Activated naive CD4-positive, alpha-beta T cell treated with anti-CD3 and anti-CD28 coated beads, Interleukin-2, amount 10 ng/mL, durations not matched to agents 7 days and 5 days (primary cell): ENCODE results near the gene TMEM145.
"Not testable (repeated sequence)": the region's sequence is repeated elsewhere in the genome, so short reads cannot be mapped to it uniquely, and the experiment has no call there.

Experiments
- CTCF ChIA-PET: fragments of 350-600 bp; sonication (Branson Sonifier 250); formaldehyde crosslinking; loops from one replicate; lab custom pipeline; 2021; ENCODE audit warnings: antibody characterized with exemption; lab: Charles Lee
- DNase-seq: peaks from one replicate; pipeline ENCODE4 v3.0.0-alpha.2; 2020
- H3K27ac Mint-ChIP-seq: one replicate; pipeline ENCODE4 v1.8.0; 2021; ENCODE audit warnings: mild to moderate bottlenecking, moderate library complexity, mixed read lengths
- H3K27me3 Mint-ChIP-seq: one replicate; pipeline ENCODE4 v1.8.0; 2021; ENCODE audit warnings: mild to moderate bottlenecking, mixed read lengths
- H3K36me3 Mint-ChIP-seq: one replicate; pipeline ENCODE4 v1.8.0; 2021; ENCODE audit warnings: mixed read lengths
- H3K4me1 Mint-ChIP-seq: one replicate; pipeline ENCODE4 v1.8.0; 2021; ENCODE audit warnings: mixed read lengths
- H3K4me3 Mint-ChIP-seq: one replicate; pipeline ENCODE4 v1.8.0; 2021; ENCODE audit warnings: mild to moderate bottlenecking, moderate library complexity, mixed read lengths
- H3K9me3 Mint-ChIP-seq: one replicate; pipeline ENCODE4 v1.8.0; 2021; ENCODE audit warnings: mixed read lengths

Gene TMEM145

GRCh38 chr19:42313096-42313839, at the start of gene TMEM145:
TSS of gene TMEM145 (plus strand) at chr19:42313309. CDS start at chr19:42313377, 68 bp downstream.
- CTCF ChIA-PET: interaction anchor here (1.0 to 1.1 kb wide), 2 partner anchors 9 to 34 kb away, joined by 4 to 6 read pairs; no protein-coding TSS in a partner anchor
- no peaks in the 10 kb centered on the region for H3K36me3 Mint-ChIP-seq
- DNase-seq: peak; percentile 59
- H3K27ac Mint-ChIP-seq: no peak within 1 kb of the TSS
- H3K9me3 Mint-ChIP-seq: no peaks in the 10 kb centered on the region
- H3K4me1 Mint-ChIP-seq: peaks cover 19% of the 10 kb centered on the region
- H3K4me3 Mint-ChIP-seq: peak within 1 kb of the TSS; percentile 53
- H3K27me3 Mint-ChIP-seq: peaks cover 77% of the 10 kb centered on the region

GRCh38 chr19:42266105-42266504, 47.0 kb upstream of the TMEM145 start:
- Mint-ChIP-seq H3K27me3 (peaks cover 16% of the 10 kb centered on the region), H3K4me3 (peak overlapping the region; percentile 13), H3K4me1 (peaks cover 25% of the 10 kb centered on the region)
- DNase-seq, H3K9me3 Mint-ChIP-seq, CTCF ChIA-PET, H3K36me3 Mint-ChIP-seq, H3K27ac Mint-ChIP-seq: not testable (repeated sequence)

- CTCF ChIA-PET, H3K27me3 Mint-ChIP-seq, H3K9me3 Mint-ChIP-seq, DNase-seq, H3K27ac Mint-ChIP-seq, H3K4me3 Mint-ChIP-seq, H3K36me3 Mint-ChIP-seq: not testable (repeated sequence)
- H3K4me1 Mint-ChIP-seq: peaks cover 31% of the 10 kb centered on the region
Observed at GRCh38 chr19:42266928-42267603, 46.0 kb upstream of the TMEM145 start.

- peaks cover 31% of the 10 kb centered on the region for H3K4me1 Mint-ChIP-seq
- H3K27ac Mint-ChIP-seq: no peak overlapping the region
- no peak overlapping the region for H3K4me3 Mint-ChIP-seq
- DNase-seq: no peak
- peaks cover 10% of the 10 kb centered on the region for H3K36me3 Mint-ChIP-seq
- CTCF ChIA-PET: interaction anchor here (0.6 kb wide), 1 partner anchor 87 kb away, joined by 3 read pairs; no protein-coding TSS in a partner anchor
- H3K9me3 Mint-ChIP-seq: no peaks in the 10 kb centered on the region
- peaks cover 2% of the 10 kb centered on the region for H3K27me3 Mint-ChIP-seq
Observed at GRCh38 chr19:42267644-42268141, 45.4 kb upstream of the TMEM145 start.

- H3K27ac Mint-ChIP-seq: no peak overlapping the region
- H3K9me3 Mint-ChIP-seq: no peaks in the 10 kb centered on the region
- peaks cover 31% of the 10 kb centered on the region for H3K4me1 Mint-ChIP-seq
- H3K27me3 Mint-ChIP-seq: no peaks in the 10 kb centered on the region
- peaks cover 11% of the 10 kb centered on the region for H3K36me3 Mint-ChIP-seq
- CTCF ChIA-PET: interaction anchor here (0.6 kb wide), 1 partner anchor 88 kb away, joined by 3 read pairs; no protein-coding TSS in a partner anchor
- H3K4me3 Mint-ChIP-seq: no peak overlapping the region
- DNase-seq: peak; percentile 99
Observed at GRCh38 chr19:42268142-42268703, 44.9 kb upstream of the TMEM145 start.

- peaks cover 15% of the 10 kb centered on the region for H3K36me3 Mint-ChIP-seq
- H3K4me3 Mint-ChIP-seq: no peak within 1 kb of the TSS
- peaks cover 31% of the 10 kb centered on the region for H3K4me1 Mint-ChIP-seq
- CTCF ChIA-PET: interaction anchor here (2.1 to 2.8 kb wide), 2 partner anchors 10 to 160 kb away, joined by 4 to 34 read pairs; no protein-coding TSS in a partner anchor
- H3K27me3 Mint-ChIP-seq: no peaks in the 10 kb centered on the region
- H3K27ac Mint-ChIP-seq: peak within 1 kb of the TSS; percentile 98
- DNase-seq: peak; percentile 99
- no peaks in the 10 kb centered on the region for H3K9me3 Mint-ChIP-seq
Observed at GRCh38 chr19:42268704-42269477, 44.2 kb upstream of the TMEM145 start, which contains the start of gene CIC. TSS of gene CIC (plus strand) at chr19:42269252. CDS start at chr19:42271784, 2,532 bp downstream.

- Mint-ChIP-seq H3K4me3 (no peak overlapping the region), H3K4me1 (peaks cover 35% of the 10 kb centered on the region), H3K27ac (peak overlapping the region; percentile 98), H3K9me3 (no peaks in the 10 kb centered on the region), H3K27me3 (no peaks in the 10 kb centered on the region), H3K36me3 (peaks cover 20% of the 10 kb centered on the region)
- no peak for DNase-seq
- CTCF ChIA-PET: interaction anchor here (1.0 to 2.8 kb wide), 4 partner anchors 10 to 161 kb away, joined by 3 to 34 read pairs (median 6); no protein-coding TSS in a partner anchor
Observed at GRCh38 chr19:42269478-42270345, 43.4 kb upstream of the TMEM145 start.

- Mint-ChIP-seq H3K27ac (peak overlapping the region; percentile 98), H3K4me1 (peaks cover 43% of the 10 kb centered on the region), H3K4me3 (no peak overlapping the region), H3K36me3 (peaks cover 25% of the 10 kb centered on the region), H3K27me3 (no peaks in the 10 kb centered on the region), H3K9me3 (no peaks in the 10 kb centered on the region)
- CTCF ChIA-PET: interaction anchor here (1.0 to 2.8 kb wide), 4 partner anchors 9 to 162 kb away, joined by 3 to 34 read pairs (median 6); no protein-coding TSS in a partner anchor
- DNase-seq: peak; percentile 82
Observed at GRCh38 chr19:42270346-42271044, 42.6 kb upstream of the TMEM145 start.

- H3K36me3 Mint-ChIP-seq: peaks cover 25% of the 10 kb centered on the region
- H3K9me3 Mint-ChIP-seq: no peaks in the 10 kb centered on the region
- CTCF ChIA-PET: interaction anchor here (1.4 to 2.8 kb wide), 3 partner anchors 8 to 163 kb away, joined by 4 to 34 read pairs (median 7); no protein-coding TSS in a partner anchor
- H3K27ac Mint-ChIP-seq: peak overlapping the region; percentile 98
- H3K27me3 Mint-ChIP-seq: no peaks in the 10 kb centered on the region
- no peak for DNase-seq
- H3K4me1 Mint-ChIP-seq: peaks cover 47% of the 10 kb centered on the region
- H3K4me3 Mint-ChIP-seq: no peak overlapping the region
Observed at GRCh38 chr19:42271045-42271419, 42.1 kb upstream of the TMEM145 start.

- DNase-seq: no peak
- peaks cover 27% of the 10 kb centered on the region for H3K36me3 Mint-ChIP-seq
- H3K4me1 Mint-ChIP-seq: peaks cover 56% of the 10 kb centered on the region
- H3K9me3 Mint-ChIP-seq: no peaks in the 10 kb centered on the region
- no peaks in the 10 kb centered on the region for H3K27me3 Mint-ChIP-seq
- H3K27ac Mint-ChIP-seq: no peak overlapping the region
- CTCF ChIA-PET: no interaction called here
- H3K4me3 Mint-ChIP-seq: no peak overlapping the region
Observed at GRCh38 chr19:42271861-42272534, 41.1 kb upstream of the TMEM145 start.

GRCh38 chr19:42272535-42272897, 40.6 kb upstream of the TMEM145 start:
- CTCF ChIA-PET: no interaction called here
- no peak for DNase-seq
- Mint-ChIP-seq H3K4me1 (peaks cover 59% of the 10 kb centered on the region), H3K9me3 (no peaks in the 10 kb centered on the region), H3K4me3 (no peak overlapping the region), H3K27me3 (no peaks in the 10 kb centered on the region), H3K36me3 (peaks cover 27% of the 10 kb centered on the region), H3K27ac (peak overlapping the region; percentile 64)

- Mint-ChIP-seq H3K27me3 (no peaks in the 10 kb centered on the region), H3K27ac (peak overlapping the region; percentile 37), H3K36me3 (peaks cover 27% of the 10 kb centered on the region), H3K9me3 (no peaks in the 10 kb centered on the region), H3K4me1 (peaks cover 56% of the 10 kb centered on the region), H3K4me3 (no peak overlapping the region)
- no peak for DNase-seq
- CTCF ChIA-PET: no interaction called here
Observed at GRCh38 chr19:42272989-42273406, 40.1 kb upstream of the TMEM145 start.
